Activated naive CD8-positive, alpha-beta T cell treated with anti-CD3 and anti-CD28 coated beads, Interleukin-2, amount 50 U/mL, for 16 hours (primary cell): Measurements from ENCODE around the gene WNT7A.

ENCODE experiments used
- DNase-seq: peaks from one replicate; pipeline ENCODE4 v3.0.0-alpha.2; 2020; ENCODE audit warnings: low read depth, low spot score

WNT7A gene

GRCh38 chr3:13794322-13794721, 85.5 kb downstream of the WNT7A start:
- no peak for DNase-seq

GRCh38 chr3:13793451-13793850, 86.4 kb downstream of the WNT7A start:
- DNase-seq = no peak

DNA sequence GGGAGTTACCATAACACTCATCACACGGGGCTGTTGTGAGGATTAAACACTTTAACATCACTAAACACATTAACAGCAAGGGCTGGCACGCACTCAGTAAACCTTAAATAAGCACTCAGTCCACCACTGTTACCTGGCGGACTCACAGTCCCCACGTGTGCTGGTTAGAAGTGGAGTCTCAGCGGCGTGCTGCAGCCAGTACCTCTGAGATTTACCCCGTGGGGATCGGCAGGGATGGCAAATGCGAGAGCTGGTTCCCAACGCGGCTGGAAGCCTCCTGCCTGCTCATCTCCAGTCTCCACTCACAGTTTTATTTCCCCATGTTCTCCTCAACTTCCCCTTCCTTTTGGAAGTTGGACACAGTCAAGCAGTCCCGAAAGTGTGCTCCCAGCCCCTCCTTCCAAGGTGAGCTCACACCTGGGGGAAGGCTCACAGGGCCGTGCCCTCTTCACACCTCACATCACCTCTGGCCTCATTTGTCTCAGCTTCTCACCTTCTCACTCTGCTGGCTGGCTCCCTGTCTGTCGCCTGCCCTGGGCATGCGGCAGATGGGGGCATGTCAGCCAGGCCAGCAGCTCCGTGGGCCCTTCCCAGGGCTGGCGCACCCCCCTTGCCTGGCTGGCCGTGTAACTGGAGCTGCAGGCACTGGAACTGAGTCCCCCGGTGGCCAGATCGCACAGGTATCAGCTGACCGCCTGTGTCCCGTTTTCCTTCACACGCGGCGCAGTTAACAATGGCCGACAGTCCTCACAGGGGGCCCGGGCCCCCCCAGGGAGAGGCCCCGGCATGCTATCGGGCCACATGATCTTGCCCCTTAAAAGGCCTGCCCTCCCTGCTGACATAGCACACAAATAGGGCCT, 87.1 kb downstream of the WNT7A start:
- no peak for DNase-seq

DNA sequence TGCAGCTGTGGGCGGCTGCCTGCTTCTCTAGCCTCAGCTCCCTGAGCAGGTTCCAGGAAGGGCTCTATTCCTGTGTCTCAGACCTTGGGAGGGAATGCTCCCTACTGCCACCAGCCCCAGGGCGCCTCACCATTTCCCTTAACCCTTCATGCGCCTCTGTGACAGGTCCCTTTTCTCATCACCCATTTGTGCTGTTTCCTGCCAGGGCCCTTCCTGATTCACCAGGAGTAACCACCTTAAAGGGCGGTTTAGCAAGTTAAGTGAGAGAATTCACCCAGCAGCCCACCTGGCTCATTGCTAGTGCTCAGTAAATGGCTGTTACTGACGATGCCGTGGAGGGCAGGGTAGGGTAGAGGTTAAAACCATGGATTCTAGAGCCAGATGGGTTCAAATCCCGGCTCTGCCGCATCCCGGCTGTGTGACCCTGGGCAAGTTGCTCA, 87.8 kb downstream of the WNT7A start:
- no peak for DNase-seq

DNA sequence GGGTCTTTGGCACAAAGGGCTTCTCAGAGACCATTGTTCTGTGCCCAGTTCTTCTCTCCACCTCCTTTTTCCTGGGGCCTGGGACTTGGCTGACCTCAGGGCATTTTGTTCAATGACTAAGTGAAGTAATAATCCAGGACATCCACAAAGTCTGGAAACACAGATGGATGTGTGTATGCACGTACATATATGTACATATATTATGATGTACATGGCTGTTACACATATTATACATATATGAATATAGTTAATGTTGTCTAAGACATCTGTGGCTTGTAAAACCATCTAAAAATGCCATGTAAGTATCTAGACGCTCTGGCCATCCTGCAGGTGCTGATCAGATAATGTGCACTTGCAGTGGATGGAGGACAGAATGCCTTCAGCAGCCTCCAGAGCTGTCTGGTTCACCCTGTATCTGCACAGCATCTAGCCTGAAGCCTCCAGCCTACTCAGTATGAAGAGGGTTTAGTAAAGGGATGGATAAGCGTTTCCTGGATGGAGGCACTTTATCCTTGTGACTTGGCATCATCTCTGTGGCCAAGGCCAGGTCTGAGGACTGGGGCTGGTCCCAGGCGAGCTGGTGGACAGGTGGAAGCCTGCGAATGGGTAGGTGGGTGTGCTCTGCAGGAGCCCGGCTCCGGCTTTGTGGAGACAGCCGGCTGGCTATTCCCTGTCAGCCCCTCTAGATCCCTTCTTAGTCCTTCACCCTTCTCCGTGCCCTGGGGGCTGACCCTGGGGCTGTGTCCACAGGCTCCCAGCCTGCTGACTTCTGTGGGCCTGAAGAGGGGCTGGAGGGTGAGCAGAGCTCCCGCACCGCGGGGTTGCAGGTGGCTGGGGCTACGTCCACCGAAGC, 88.4 kb downstream of the WNT7A start:
- no peak for DNase-seq

- no peak for DNase-seq
These were observed 89.3 kb downstream of the WNT7A start for GRCh38 chr3:13790376-13791197.

DNA sequence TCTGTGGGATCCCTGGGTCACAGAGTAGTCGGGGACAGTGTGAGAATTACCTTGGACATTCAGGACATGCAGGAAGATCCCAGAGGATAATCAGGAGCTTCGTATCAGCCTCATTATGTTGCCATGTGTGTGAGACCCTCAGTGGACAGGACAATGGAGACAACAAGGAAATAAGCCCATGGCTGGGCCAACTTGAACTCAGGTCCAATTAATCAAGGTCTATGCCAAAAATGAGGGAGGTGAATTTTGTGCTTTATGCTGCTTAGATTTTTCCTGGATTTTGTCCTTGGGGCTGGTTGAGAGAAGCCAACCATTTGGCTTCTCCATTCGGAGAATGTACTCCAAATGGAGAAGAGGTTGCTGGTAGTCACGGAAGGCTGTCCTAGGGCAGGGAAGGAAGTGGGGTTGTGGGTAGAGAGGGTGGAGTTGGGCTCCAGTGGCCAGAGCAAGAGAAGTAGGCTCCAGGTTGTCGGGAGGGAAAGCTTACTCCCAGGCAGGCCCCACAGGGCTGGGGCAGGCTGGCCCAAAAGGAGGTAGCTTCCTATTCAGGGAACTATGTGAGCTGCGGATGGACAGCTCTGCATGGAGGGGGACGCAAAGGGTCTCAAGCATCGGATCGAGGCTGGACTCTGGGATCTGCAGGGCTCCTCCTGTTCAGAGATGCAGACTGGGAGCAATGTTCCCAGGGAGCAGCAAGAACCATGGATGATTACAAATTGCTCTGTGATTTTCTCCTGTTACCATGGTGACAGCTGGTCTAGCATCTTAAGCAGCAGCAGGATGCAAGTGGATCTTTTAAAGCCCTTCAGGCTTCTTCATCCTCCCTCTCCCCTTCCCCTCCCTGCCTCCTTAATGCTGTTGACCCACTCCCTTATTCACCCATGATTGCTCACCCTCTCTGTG, 91.1 kb downstream of the WNT7A start:
- no peak for DNase-seq

- no peak for DNase-seq
These were observed 92.2 kb downstream of the WNT7A start for GRCh38 chr3:13787533-13788132.

GRCh38 chr3:13786811-13787210, 93.1 kb downstream of the WNT7A start:
- no peak for DNase-seq

- no peak for DNase-seq
These were observed 93.9 kb downstream of the WNT7A start for GRCh38 chr3:13785853-13786436.

GRCh38 chr3:13785351-13785750, 94.5 kb downstream of the WNT7A start:
- no peak for DNase-seq

GRCh38 chr3:13783476-13783875, 96.4 kb downstream of the WNT7A start:
- no peak for DNase-seq

DNA sequence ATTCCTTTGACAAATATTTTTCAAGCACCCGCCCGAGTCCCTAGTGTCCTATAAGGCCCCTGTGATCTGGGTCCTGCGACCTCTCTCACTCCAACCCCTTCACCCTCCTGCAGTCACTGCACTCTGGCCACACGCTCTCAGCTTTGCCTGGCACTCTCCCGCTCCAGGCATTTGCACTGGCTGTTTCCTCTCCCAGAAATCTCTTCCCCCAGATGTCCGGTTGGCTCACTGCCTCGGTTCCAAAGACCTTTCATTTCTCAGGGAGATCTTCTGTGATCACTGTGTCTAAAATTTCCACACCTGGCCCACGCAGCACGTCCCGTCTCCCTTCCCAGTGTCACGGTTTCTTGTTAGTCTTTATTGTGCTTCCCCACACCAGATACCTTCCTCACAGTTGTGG, 97.4 kb downstream of the WNT7A start:
- DNase-seq = no peak

GRCh38 chr3:13781417-13781816, 98.5 kb downstream of the WNT7A start:
- DNase-seq = no peak

DNA sequence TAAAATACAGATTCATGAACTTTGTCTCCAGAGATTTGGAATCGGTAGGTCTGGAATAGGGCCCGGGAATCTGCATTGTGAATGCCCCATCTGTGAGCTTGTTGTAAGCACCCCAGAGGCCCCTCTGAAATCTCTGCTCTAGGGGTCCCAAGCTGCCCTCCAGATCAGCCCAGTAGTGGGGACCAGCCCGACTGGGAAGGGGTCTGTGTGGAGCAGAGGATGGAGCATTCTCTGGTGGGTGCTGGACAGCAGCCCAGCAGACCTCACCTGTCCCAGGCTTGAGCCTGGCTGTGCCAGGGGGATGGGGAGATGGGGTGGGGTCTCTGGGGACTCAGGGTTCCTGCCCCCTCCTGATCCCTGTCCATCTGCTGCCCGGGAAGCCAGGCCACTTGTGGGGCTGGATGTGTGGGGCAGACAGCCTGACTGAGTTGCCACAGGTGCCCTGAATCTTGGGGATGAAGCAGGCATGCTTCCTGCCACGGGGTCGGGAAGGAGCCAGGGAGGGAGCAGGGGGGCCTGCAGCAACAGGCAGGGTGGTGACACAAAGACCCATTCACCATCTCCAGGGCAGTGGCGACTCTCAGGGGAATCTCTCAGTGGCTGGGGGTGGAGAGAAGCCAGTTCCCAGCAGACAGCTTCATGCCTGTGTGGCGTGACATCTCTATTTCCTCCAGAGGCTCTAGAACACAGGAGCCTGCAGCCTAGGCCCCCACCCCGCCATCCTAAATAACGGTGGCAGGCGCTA, 99.3 kb downstream of the WNT7A start:
- no peak for DNase-seq

GRCh38 chr3:13776253-13777050, 103.4 kb downstream of the WNT7A start:
- no peak for DNase-seq

DNA sequence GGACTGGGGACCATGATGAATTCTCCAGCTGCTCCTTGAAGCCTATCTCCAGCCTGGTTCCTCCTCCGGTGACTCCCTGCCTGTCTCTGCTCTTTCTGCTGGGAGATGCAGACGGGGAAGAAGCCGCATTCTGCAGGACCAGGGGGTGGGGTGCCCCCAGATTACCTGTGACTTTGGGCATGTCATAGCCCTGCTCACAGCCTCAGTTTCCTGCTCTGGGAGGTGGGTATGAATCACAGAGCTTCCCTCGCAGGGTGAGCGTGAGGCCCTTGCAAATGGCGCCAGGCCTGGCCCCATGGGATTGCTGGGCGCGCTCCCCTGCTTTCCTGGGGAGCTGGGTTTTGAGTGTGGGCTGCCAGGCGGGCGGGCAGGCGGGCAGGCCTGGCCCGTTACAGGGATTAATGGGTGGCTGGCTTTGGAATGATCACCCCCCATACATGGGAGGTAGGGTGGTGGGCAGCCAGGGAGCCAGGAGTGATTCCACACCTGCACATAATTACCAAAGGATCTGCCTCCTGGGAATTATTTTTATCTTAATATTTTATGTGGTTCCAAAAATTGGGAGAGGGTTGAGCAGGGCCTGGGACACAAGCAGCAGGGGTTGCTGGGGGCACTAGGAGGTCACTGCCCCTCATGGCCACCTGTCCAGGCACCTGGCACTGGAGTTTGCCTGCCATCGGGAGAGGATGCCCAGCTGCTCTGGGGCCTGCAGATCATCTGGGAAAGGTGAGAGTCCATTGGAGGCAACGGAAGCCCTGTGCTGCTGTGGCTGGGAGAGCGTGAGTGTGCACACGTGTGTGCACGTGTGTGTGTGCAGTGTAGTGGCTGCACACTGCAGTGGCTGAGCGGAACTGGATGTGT, 106.8 kb downstream of the WNT7A start:
- no peak for DNase-seq
